ENCODE data around the gene MCM3AP. TPM values are rescaled to one million over a fixed set of nuclear protein-coding genes. Genes with fewer than 3 reads are reported as not detected.

Gene MCM3AP
- total and polyA plus RNA-seq, 9 of the 15 experiments (the other 6 are each of a cell fraction or from before 2014, with no cell fraction given), result 6.5 to 179 (median 69.6) TPM

GRCh38 chr21:46320331-46320801 is 35.0 kb upstream of the MCM3AP start (continued):
- TF ChIP-seq NELFE (IDR thresholded peaks at IDR 0.05; ENCODE audit: insufficient read depth, insufficient read length), result no peak
- TF ChIP-seq, protein P1, sequence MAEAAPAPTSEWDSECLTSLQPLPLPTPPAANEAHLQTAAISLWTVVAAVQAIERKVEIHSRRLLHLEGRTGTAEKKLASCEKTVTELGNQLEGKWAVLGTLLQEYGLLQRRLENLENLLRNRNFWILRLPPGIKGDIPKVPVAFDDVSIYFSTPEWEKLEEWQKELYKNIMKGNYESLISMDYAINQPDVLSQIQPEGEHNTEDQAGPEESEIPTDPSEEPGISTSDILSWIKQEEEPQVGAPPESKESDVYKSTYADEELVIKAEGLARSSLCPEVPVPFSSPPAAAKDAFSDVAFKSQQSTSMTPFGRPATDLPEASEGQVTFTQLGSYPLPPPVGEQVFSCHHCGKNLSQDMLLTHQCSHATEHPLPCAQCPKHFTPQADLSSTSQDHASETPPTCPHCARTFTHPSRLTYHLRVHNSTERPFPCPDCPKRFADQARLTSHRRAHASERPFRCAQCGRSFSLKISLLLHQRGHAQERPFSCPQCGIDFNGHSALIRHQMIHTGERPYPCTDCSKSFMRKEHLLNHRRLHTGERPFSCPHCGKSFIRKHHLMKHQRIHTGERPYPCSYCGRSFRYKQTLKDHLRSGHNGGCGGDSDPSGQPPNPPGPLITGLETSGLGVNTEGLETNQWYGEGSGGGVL (CRISPR knock-in tag; IDR thresholded peaks at IDR 0.05), result no peak
- peak; percentile 98 for TF ChIP-seq SMAD4 (CRISPR knock-in tag; conservative IDR thresholded peaks at IDR 0.05)
- TF ChIP-seq SIX5 (IDR thresholded peaks at IDR 0.05; ENCODE audit: borderline replicate concordance in 1 of 2, insufficient read depth in 1 of 2, low read depth in 1 of 2, low read length in 2 of 2), result no peak
- peak; percentile 36 for TF ChIP-seq ETV1 (tag; conservative IDR thresholded peaks at IDR 0.05; ENCODE audit: low read depth)
- TF ChIP-seq NFATC3 (IDR thresholded peaks at IDR 0.05), result peak; percentile 86; the same call in 1 of the 2 replicates
- TF ChIP-seq PCBP1 (IDR thresholded peaks at IDR 0.05; ENCODE audit: low read depth, low read length, poor library complexity, severe bottlenecking), result no peak
- no peak for TF ChIP-seq NFE2L1 (tag; IDR thresholded peaks at IDR 0.05; ENCODE audit: borderline replicate concordance, low read depth)
- no peak for TF ChIP-seq C11orf30 (IDR thresholded peaks at IDR 0.05; ENCODE audit: low read depth)
- TF ChIP-seq STAG1 (CRISPR knock-in tag; IDR thresholded peaks at IDR 0.05; ENCODE audit: borderline replicate concordance), result no peak
- no peak; the same call in 1 of the 2 replicates for TF ChIP-seq EZH2 (IDR thresholded peaks at IDR 0.05; ENCODE audit: borderline replicate concordance, low read depth, low read length)
- TF ChIP-seq TAF9B (IDR thresholded peaks at IDR 0.05; ENCODE audit: partially characterized antibody), result peak; percentile 64
- no peak for TF ChIP-seq THAP7 (CRISPR knock-in tag; IDR thresholded peaks at IDR 0.05)
- TF ChIP-seq KAT8 (IDR thresholded peaks at IDR 0.05; ENCODE audit: low read depth), result no peak
- TF ChIP-seq, protein P2, sequence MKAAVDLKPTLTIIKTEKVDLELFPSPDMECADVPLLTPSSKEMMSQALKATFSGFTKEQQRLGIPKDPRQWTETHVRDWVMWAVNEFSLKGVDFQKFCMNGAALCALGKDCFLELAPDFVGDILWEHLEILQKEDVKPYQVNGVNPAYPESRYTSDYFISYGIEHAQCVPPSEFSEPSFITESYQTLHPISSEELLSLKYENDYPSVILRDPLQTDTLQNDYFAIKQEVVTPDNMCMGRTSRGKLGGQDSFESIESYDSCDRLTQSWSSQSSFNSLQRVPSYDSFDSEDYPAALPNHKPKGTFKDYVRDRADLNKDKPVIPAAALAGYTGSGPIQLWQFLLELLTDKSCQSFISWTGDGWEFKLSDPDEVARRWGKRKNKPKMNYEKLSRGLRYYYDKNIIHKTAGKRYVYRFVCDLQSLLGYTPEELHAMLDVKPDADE (conservative IDR thresholded peaks at IDR 0.05; ENCODE audit: control insufficient read depth, low read depth, low read length), result peak; percentile 91
- TF ChIP-seq RBM14 (IDR thresholded peaks at IDR 0.05; ENCODE audit: borderline replicate concordance, insufficient read depth, low read depth, low read length), result no peak
- TF ChIP-seq LEF1 (IDR thresholded peaks at IDR 0.05), result peak; percentile 92
- no peak for TF ChIP-seq ZNF212 (CRISPR knock-in tag; IDR thresholded peaks at IDR 0.05)
- no peak for TF ChIP-seq HOXB6 (CRISPR knock-in tag; IDR thresholded peaks at IDR 0.05; ENCODE audit: borderline replicate concordance)
- peak; percentile 66 for TF ChIP-seq KDM5B (IDR thresholded peaks at IDR 0.05; ENCODE audit: insufficient replicate concordance, low read depth, low read length)
- no peak for TF ChIP-seq FOS (IDR thresholded peaks at IDR 0.05; ENCODE audit: extremely low read depth, insufficient read length)
- TF ChIP-seq HMG20A (CRISPR knock-in tag; conservative IDR thresholded peaks at IDR 0.05), result no peak
- peak; percentile 100 for TF ChIP-seq ZNF384 (IDR thresholded peaks at IDR 0.05; ENCODE audit: low read depth, low read length)
- TF ChIP-seq, protein P3, sequence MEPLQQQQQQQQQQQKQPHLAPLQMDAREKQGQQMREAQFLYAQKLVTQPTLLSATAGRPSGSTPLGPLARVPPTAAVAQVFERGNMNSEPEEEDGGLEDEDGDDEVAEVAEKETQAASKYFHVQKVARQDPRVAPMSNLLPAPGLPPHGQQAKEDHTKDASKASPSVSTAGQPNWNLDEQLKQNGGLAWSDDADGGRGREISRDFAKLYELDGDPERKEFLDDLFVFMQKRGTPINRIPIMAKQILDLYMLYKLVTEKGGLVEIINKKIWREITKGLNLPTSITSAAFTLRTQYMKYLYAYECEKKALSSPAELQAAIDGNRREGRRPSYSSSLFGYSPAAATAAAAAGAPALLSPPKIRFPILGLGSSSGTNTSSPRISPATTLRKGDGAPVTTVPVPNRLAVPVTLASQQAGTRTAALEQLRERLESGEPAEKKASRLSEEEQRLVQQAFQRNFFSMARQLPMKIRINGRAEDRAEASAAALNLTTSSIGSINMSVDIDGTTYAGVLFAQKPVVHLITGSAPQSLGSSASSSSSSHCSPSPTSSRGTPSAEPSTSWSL (CRISPR knock-in tag; IDR thresholded peaks at IDR 0.05; ENCODE audit: borderline replicate concordance), result no peak

All from K562 (cell line).